GM18951 (cell line): ENCODE measurements around the gene NEK6.

Source experiments
- POLR2A ChIP-seq: IDR thresholded peaks from 4 replicates; pipeline ENCODE4 v1.6.1; 2011; ENCODE audit warnings: mild to moderate bottlenecking; ENCODE audit not compliant: insufficient read length, insufficient read depth; ENCODE audit errors: extremely low read depth
- in situ Hi-C: fragments of 300-500 bp; cut with MboI; formaldehyde crosslinking; loops from one replicate; pipeline ENCODE4 v1.12.0; 2022; ENCODE audit warnings: low sequenced_read_pairs, mixed read lengths, inconsistent platforms; ENCODE audit not compliant: unreplicated experiment

The NEK6 gene

DNA sequence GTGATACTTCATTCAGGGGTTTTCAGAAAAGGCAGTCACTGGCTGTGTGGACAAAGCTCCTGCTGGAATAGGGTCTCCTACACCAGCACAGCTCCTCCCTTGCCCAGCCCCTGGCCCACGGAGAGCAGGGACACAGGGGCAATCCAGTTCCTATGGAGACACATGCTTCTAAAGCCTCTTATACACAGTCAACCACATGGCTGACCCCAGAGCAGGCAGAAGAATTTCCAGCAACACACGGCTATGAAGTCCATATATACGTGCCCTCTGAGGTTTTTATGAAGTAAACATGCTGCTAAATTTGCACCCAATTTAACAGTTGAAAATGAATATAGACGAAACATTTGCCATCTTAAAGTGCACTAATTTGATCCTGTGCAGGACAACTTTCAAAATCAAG, 138.1 kb downstream of the NEK6 start:
- in situ Hi-C loops, result no loop called here
- TF ChIP-seq POLR2A, result no peak

DNA sequence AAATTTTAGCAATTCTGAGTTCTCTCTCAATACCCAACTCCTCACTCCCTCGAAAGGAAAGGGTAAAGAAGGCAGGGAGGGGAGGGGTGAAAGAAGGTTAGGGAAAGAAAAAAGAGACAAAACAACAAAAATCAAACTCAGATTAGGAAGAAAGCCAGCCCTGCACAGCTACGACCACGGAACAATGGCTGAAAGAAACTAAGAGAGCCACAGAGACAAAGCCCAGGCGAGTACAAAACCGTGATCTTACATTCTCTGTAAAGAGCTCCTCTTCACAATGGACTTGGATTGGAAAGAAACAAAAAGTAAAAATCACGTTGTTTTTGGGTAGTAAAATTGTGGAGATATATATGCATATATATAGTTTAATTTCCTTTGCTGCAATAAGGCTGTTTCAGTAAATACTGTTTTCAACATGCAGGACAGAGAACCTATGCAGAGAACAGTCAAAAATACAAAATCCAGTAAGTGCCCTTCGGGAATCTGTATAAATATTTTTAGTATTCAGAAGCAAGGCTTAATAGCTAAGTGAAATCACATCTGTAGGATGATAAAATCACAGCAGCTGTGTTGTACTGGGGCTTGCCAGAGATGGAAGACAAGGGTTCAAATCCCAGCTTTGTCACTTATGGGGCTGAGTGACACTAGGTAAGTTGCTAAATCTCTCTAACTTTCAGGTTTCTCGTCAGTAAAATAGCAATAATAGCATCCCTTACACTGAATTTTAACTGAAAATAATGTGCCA, 140.6 kb downstream of the NEK6 start:
- no peak for TF ChIP-seq POLR2A
- in situ Hi-C loops, result no loop called here

DNA sequence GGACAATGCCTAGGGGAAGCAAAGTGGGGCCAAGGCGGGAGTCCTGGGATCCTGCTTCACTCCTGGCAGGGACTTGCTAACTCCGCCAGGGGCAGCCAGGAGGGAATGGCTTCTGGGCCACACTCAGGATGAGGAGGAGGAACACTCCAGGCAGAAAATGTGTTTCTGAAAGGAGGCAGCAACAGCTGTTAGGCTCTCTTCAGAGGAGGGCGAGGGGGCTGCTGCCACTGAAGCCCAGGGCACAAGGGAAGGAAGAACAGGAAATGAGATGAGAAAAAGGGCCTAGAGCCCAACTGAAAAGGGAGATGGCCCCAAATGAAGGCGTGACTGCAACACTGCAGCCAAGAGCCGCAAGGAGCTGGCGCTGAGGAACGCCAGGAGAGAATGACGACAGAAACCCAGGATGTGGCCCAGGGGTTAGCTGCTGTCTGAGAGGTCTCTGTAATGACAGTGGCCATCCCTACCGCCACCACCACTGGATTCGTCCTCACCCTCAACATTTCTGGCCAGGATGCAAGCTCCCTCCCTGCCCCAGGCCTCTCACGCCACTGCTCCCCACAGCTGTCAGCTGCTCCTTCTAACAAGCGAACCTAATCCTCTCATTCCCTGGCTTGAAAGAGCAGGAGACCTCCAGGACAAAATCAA, 141.7 kb downstream of the NEK6 start:
- TF ChIP-seq POLR2A, result no peak
- in situ Hi-C loops, result no loop called here

DNA sequence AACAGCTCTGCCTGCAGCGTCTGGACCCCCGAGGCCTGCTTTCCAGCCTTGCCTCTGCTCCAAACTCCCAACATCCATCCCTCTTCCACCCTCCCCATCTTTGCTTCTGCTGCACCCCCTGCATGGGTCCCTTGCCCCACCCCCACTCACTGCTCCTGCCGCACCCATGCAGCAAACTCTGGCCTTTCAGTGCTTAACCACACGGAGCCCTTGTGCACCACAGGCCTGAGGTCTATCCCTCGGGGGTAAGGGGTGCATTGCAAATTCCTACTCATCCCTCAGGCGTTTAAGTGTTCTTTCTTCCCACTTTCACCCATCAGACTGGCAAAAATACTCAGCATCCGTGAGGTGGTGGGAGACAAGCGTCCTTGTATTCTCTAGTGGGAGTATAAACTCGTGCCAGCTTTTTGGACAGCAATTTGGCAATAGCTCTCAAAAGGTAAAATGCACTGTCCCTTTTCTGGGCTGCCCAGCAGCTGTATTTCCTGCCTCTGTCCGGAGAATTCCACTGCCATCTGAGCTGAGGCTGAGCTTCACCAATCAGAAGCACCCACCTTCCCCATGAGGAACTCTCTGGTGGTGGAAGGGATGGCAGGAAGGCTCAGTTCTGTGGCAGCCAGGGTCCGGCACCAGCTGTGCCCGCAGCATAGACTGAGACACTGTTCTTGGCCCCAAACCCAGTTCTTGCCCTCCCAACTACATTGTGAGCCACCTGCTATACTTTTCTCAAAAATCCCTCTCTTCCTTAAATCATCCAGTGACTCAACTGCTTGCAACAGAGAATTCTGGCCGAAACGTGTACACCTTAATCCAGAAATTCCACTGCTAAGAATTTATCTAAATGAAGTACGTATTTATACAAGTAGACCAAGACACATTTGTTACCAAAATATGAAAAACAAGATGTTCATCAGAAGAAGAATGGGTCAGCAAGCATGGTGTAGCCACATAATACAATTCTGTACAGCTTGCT, 142.5 kb downstream of the NEK6 start:
- in situ Hi-C loops, result no loop called here
- TF ChIP-seq POLR2A, result no peak
